Upper lobe of left lung (tissue), 4 donors: ENCODE results near the gene PPP6R3.

Experiments
- CTCF ChIP-seq, 6 experiments: fragments of 450-650 bp in 4 of 6; fragments of 200-600 bp in 2 of 6; sonication (generic) in 2 of 6; IDR thresholded peaks; one replicate each; pipeline ENCODE4 v1.5.1; 2016 to 2019; ENCODE audit warnings: antibody characterized with exemption in 6 of 6
- POLR2A ChIP-seq, 4 donors: fragments of 450-650 bp; IDR thresholded peaks; one replicate each; pipeline ENCODE4 v1.5.1; 2016 to 2017; ENCODE audit warnings: antibody characterized with exemption in 4 of 4, mild to moderate bottlenecking in 2 of 4
- POLR2AphosphoS5 ChIP-seq, 2 donors: sonication (generic); formaldehyde crosslinking; IDR thresholded peaks; one replicate each; pipeline ENCODE4 v1.5.1; 2017; ENCODE audit warnings: antibody characterized with exemption in 2 of 2

- no peak for TF ChIP-seq POLR2AphosphoS5 (IDR thresholded peaks at IDR 0.05)
- no peak for TF ChIP-seq CTCF (IDR thresholded peaks at IDR 0.05)
- no peak for TF ChIP-seq POLR2A (IDR thresholded peaks at IDR 0.05)
These were observed 9.8 kb downstream of the PPP6R3 start for GRCh38 chr11:68470304-68470811.
